ENCODE data around the gene RIMBP2. TPM values are rescaled to one million over a fixed set of nuclear protein-coding genes. Genes with fewer than 3 reads are reported as not detected.

RIMBP2 gene
- total and polyA plus RNA-seq, 9 of the 15 experiments (the other 6 are each of a cell fraction or from before 2014, with no cell fraction given), result not detected

DNA sequence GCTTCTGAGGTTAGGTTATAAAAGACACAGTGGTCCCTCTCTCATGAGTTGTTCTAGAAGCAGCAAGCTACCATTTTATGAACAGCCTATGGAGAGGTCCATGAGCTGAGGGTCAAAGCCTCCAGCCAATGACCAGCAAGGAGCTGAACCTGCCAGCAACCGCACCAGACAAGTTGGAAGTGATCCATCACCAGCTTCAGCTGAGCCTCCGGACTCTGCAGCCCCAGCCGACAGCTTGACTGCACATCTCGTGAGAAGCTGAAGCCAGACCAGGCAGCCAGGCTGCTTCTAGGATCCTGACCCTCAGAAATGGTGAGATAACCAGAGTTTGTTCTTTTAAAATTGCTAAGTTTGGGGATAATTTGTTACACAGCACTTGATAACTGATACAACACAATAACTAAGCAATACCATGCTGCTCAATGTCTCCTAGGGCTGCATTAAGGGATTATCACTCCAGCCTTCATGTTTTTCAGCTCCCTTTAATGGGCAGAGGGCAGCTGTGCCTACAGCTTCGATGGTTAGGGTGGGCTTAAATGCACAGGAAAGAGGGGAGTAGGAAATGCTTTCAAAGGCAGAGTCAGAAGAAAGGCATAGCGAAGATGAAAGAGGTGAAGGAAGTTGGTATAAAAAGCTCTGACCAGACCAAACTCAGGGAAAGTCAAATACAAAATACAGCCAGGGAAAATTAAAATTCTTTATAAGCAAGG is 149.5 kb downstream of the RIMBP2 start:
- DNase-seq (ENCODE audit: extremely low read depth in 1 of 4, low spot score in 3 of 4), result no peak
- FAIRE-seq, result no peak

More for the DNA sequence above, 149.5 kb downstream of the RIMBP2 start:
- H3K4me1 ChIP-seq (replicated peaks in 1 of 2; ENCODE audit: control insufficient read depth in 2 of 2, insufficient read depth in 2 of 2, low read length in 2 of 2), result no peaks in the 10 kb centered on the region
- H2AFZ ChIP-seq (ENCODE audit: low read depth, low read length), result no peak overlapping the region
- TF ChIP-seq, protein P1, sequence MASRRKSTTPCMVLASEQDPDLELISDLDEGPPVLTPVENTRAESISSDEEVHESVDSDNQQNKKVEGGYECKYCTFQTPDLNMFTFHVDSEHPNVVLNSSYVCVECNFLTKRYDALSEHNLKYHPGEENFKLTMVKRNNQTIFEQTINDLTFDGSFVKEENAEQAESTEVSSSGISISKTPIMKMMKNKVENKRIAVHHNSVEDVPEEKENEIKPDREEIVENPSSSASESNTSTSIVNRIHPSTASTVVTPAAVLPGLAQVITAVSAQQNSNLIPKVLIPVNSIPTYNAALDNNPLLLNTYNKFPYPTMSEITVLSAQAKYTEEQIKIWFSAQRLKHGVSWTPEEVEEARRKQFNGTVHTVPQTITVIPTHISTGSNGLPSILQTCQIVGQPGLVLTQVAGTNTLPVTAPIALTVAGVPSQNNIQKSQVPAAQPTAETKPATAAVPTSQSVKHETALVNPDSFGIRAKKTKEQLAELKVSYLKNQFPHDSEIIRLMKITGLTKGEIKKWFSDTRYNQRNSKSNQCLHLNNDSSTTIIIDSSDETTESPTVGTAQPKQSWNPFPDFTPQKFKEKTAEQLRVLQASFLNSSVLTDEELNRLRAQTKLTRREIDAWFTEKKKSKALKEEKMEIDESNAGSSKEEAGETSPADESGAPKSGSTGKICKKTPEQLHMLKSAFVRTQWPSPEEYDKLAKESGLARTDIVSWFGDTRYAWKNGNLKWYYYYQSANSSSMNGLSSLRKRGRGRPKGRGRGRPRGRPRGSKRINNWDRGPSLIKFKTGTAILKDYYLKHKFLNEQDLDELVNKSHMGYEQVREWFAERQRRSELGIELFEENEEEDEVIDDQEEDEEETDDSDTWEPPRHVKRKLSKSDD (conservative IDR thresholded peaks at IDR 0.05; ENCODE audit: low read length), result no peak
- no peak for TF ChIP-seq SIN3A (IDR thresholded peaks at IDR 0.05; ENCODE audit: borderline replicate concordance in 2 of 2, control insufficient read depth in 1 of 2, low read depth in 2 of 2, low read length in 2 of 2)
- no peak for TF ChIP-seq BRF1 (IDR thresholded peaks at IDR 0.05; ENCODE audit: borderline replicate concordance, extremely low read depth, insufficient read length)
- no peak for TF ChIP-seq ZNF143 (CRISPR knock-in tag; IDR thresholded peaks at IDR 0.05)
- no peak for TF ChIP-seq ZNF23 (CRISPR knock-in tag; IDR thresholded peaks at IDR 0.05)
- TF ChIP-seq U2AF2 (optimal IDR thresholded peaks at IDR 0.05; ENCODE audit: low read depth, low read length), result no peak
- TF ChIP-seq MEF2A (IDR thresholded peaks at IDR 0.05; ENCODE audit: control insufficient read depth, low read depth, low read length), result no peak
- no peak for TF ChIP-seq SAFB2 (IDR thresholded peaks at IDR 0.05; ENCODE audit: borderline replicate concordance, low read depth, low read length, severe bottlenecking)
- no peak for TF ChIP-seq KDM2B (CRISPR knock-in tag; IDR thresholded peaks at IDR 0.05)
- no peak for ATAC-seq
- 0% methylated on average over 6 of the region's 6 CpGs for WGBS (ENCODE audit: insufficient coverage, low coverage, missing lambda C conversion rate)
- H3K9me3 ChIP-seq (replicated peaks; ENCODE audit: control insufficient read depth, insufficient read depth, low read depth, low read length), result no peaks in the 10 kb centered on the region
- H3K4me3 ChIP-seq, result no peak overlapping the region
- H3K4me2 ChIP-seq (ENCODE audit: insufficient read depth, low read length), result no peak overlapping the region
- intact Hi-C loops (cut with micrococcal nuclease), result no loop called here
- H3K9me1 ChIP-seq (ENCODE audit: control insufficient read depth, insufficient read depth, low read length), result no peaks in the 10 kb centered on the region
- H3K27ac ChIP-seq (ENCODE audit: extremely low read depth, low read depth, low read length), result no peak overlapping the region
- H3K36me3 ChIP-seq (ENCODE audit: control insufficient read depth, insufficient read depth, low read length), result no peaks in the 10 kb centered on the region
- in situ Hi-C loops (cut with MboI), result no loop called here
- no peaks in the 10 kb centered on the region for H4K20me1 ChIP-seq (replicated peaks; ENCODE audit: control insufficient read depth, insufficient read depth, low read length)
- H3K9ac ChIP-seq (ENCODE audit: insufficient read depth in 1 of 2, low read depth in 2 of 2, low read length in 2 of 2), result no peak overlapping the region
- CTCF ChIA-PET (ENCODE audit: low intra/inter-chr PET ratio), result no interaction called here
- POLR2A ChIA-PET, result no interaction called here
- BruUV-seq (replicated peaks), result no TSS peak
- H3K27me3 ChIP-seq (ENCODE audit: control insufficient read depth in 2 of 2, insufficient read depth in 2 of 2, low read length in 2 of 2), result peaks cover 0 to 7% of the 10 kb centered on the region in 2 experiments; a peak in 1 of 5 replicates
- no peaks in the 10 kb centered on the region for H3K79me2 ChIP-seq (ENCODE audit: control insufficient read depth, insufficient read depth, low read length)

All from K562 (cell line).